GM21619 (cell line): ENCODE data around the gene NCBP3.

ENCODE experiments used
- ATAC-seq: cut with Tn5 transposase; IDR thresholded peaks from one replicate; pipeline ENCODE4 v1.9.1; 2021; ENCODE audit not compliant: unreplicated experiment

Gene NCBP3

GRCh38 chr17:3812771-3813170 is 33.3 kb downstream of the NCBP3 start:
- no peak for ATAC-seq

- ATAC-seq = no peak
Measured at GRCh38 chr17:3812284-3812683, 33.8 kb downstream of the NCBP3 start.

GRCh38 chr17:3810019-3810418 is 36.0 kb downstream of the NCBP3 start:
- no peak for ATAC-seq

GRCh38 chr17:3809135-3809534 is 36.9 kb downstream of the NCBP3 start:
- ATAC-seq = no peak

GRCh38 chr17:3808701-3809100 is 37.3 kb downstream of the NCBP3 start:
- ATAC-seq = no peak

- no peak for ATAC-seq
Measured at GRCh38 chr17:3805581-3805980, 40.5 kb downstream of the NCBP3 start.

- ATAC-seq = peak; percentile 73
Measured at GRCh38 chr17:3804503-3804931, 41.5 kb downstream of the NCBP3 start.

- ATAC-seq = no peak
Measured at GRCh38 chr17:3803308-3803640, 42.8 kb downstream of the NCBP3 start.

GRCh38 chr17:3802461-3803307 is 43.4 kb downstream of the NCBP3 start:
- no peak for ATAC-seq

- no peak for ATAC-seq
Measured at GRCh38 chr17:3801792-3802191, 44.3 kb downstream of the NCBP3 start.

- no peak for ATAC-seq
Measured at GRCh38 chr17:3801347-3801746, 44.7 kb downstream of the NCBP3 start.

GRCh38 chr17:3800362-3801271 is 45.4 kb downstream of the NCBP3 start, which contains the start of gene ITGAE:
Gene ITGAE, minus strand, starts transcription at chr17:3801188. Its CDS starts 44 bp downstream, at chr17:3801144.
- no peak for ATAC-seq

- no peak for ATAC-seq
Measured at GRCh38 chr17:3799181-3799945, 46.7 kb downstream of the NCBP3 start.

- ATAC-seq = no peak
Measured at GRCh38 chr17:3798273-3799180, 47.5 kb downstream of the NCBP3 start.

- peak; percentile 30 for ATAC-seq
Measured at GRCh38 chr17:3796822-3797170, 49.2 kb downstream of the NCBP3 start.

- peak; percentile 65 for ATAC-seq
Measured at GRCh38 chr17:3796110-3796821, 49.8 kb downstream of the NCBP3 start.

- no peak for ATAC-seq
Measured at GRCh38 chr17:3795390-3796102, 50.5 kb downstream of the NCBP3 start.

GRCh38 chr17:3794557-3795389 is 51.3 kb downstream of the NCBP3 start:
- no peak for ATAC-seq
